ENCODE data around the gene NOP9.

GRCh38 chr14:24311837-24312615 is 12.4 kb downstream of the NOP9 start:
- TF ChIP-seq EZH2 (optimal IDR thresholded peaks at IDR 0.05; ENCODE audit: low read depth, low read length) (no peak), CTCF (IDR thresholded peaks at IDR 0.05; ENCODE audit: low read length) (no peak), EZH2phosphoT487 (IDR thresholded peaks at IDR 0.05; ENCODE audit: low read length) (no peak)
